ENCODE measurements around the gene PSTK. TPM values are rescaled to one million over a fixed set of nuclear protein-coding genes. Genes with fewer than 3 reads are reported as not detected.

The PSTK gene
- total and polyA plus RNA-seq, 2 of the 13 experiments (the other 11 are each of a cell fraction or from before 2014, with no cell fraction given), result 8.2 to 9.3 TPM

GRCh38 chr10:123014772-123015171 lies 34.6 kb downstream of the PSTK start:
- DNase-seq (ENCODE audit: low spot score) (no peak), FAIRE-seq (no peak), ATAC-seq (no peak)
- peaks cover 4% of the 10 kb centered on the region; the same call in 1 of the 2 replicates for H4K20me1 ChIP-seq (ENCODE audit: insufficient read depth, low read length)
- no peak overlapping the region for H3K27ac ChIP-seq (ENCODE audit: extremely low read length, insufficient read depth, low read length)
- no peaks in the 10 kb centered on the region; a peak in 1 of 5 replicates for H3K27me3 ChIP-seq (ENCODE audit: control insufficient read depth in 1 of 2, insufficient read depth in 2 of 2, low read length in 2 of 2)
- in situ Hi-C loops (cut with HindIII; ENCODE audit: extremely low pct_ligation_motif_present, low pct_unique_long_range_greater_than_20kb), result no loop called here
- H2AFZ ChIP-seq (ENCODE audit: low read length), result no peak overlapping the region
- WGBS (ENCODE audit: low lambda C conversion rate), result 96% methylated on average over 2 of the region's 2 CpGs
- no peak for TF ChIP-seq ZXDC (CRISPR knock-in tag; IDR thresholded peaks at IDR 0.05)
- TF ChIP-seq ZBTB37 (CRISPR knock-in tag; IDR thresholded peaks at IDR 0.05), result no peak
- TF ChIP-seq ZNF224 (CRISPR knock-in tag; IDR thresholded peaks at IDR 0.05), result no peak
- no peak for TF ChIP-seq ZNF33A (CRISPR knock-in tag; IDR thresholded peaks at IDR 0.05; ENCODE audit: borderline replicate concordance)
- no peak for TF ChIP-seq ZNF331 (CRISPR knock-in tag; IDR thresholded peaks at IDR 0.05)
- TF ChIP-seq ZBTB20 (CRISPR knock-in tag; IDR thresholded peaks at IDR 0.05; ENCODE audit: borderline replicate concordance, low read depth), result no peak
- TF ChIP-seq MIER2 (CRISPR knock-in tag; IDR thresholded peaks at IDR 0.05), result no peak
- TF ChIP-seq PBX2 (CRISPR knock-in tag; IDR thresholded peaks at IDR 0.05), result no peak
- TF ChIP-seq MLX (CRISPR knock-in tag; IDR thresholded peaks at IDR 0.05), result no peak
- H3K9ac ChIP-seq (ENCODE audit: insufficient read depth, low read depth, low read length), result no peak overlapping the region
- no TSS peak for BruUV-seq (replicated peaks)
- H3K9me3 ChIP-seq (ENCODE audit: low read length), result no peaks in the 10 kb centered on the region
- peaks cover 90% of the 10 kb centered on the region for H3K79me2 ChIP-seq (ENCODE audit: insufficient read depth, low read length)
- peaks cover 81% of the 10 kb centered on the region for H3K4me1 ChIP-seq (ENCODE audit: insufficient read depth, low read length)
- ChIA-PET POLR2A (no interaction called here), CTCF (ENCODE audit: low intra/inter-chr PET ratio, low total read pairs) (no interaction called here)
- no peak overlapping the region for H3K4me3 ChIP-seq (replicated peaks in 1 of 3; ENCODE audit: insufficient read depth in 1 of 3, low read depth in 2 of 3, low read length in 3 of 3)
- H3K4me2 ChIP-seq (ENCODE audit: low read depth, low read length), result no peak overlapping the region
- peaks cover 3 to 11% of the 10 kb centered on the region in 2 experiments; a peak in 3 of 5 replicates for H3K36me3 ChIP-seq (replicated peaks in 1 of 2; ENCODE audit: control insufficient read depth in 1 of 2, insufficient read depth in 2 of 2, low read length in 2 of 2)
- intact Hi-C loops (cut with micrococcal nuclease; ENCODE audit: unreplicated experiment), result no loop called here
